Tibial artery (tissue), 4 donors: Measurements from ENCODE around the gene ITIH3.

Experiments
- DNase-seq, 2 donors: peaks; one replicate each; pipeline ENCODE4 v3.0.0-alpha.2; 2019
- H3K27ac ChIP-seq, 2 donors: fragments of 200-600 bp; sonication (generic) in 1 of 2; 1 replicate in 1 of 2; 2 replicates in 1 of 2; pipeline ENCODE4 v1.5.1; 2018 to 2019; ENCODE audit warnings: mild to moderate bottlenecking in 1 of 2
- H3K27me3 ChIP-seq, 2 donors: fragments of 200-600 bp; sonication (generic) in 1 of 2; one replicate each; pipeline versions ENCODE4 v1.5.1 to v1.6.0; 2016 to 2019
- H3K36me3 ChIP-seq, 3 donors: fragments of 200-600 bp; sonication (generic) in 2 of 3; one replicate each; pipeline ENCODE4 v1.5.1; 2016 to 2019; ENCODE audit warnings: mild to moderate bottlenecking in 2 of 3
- H3K4me1 ChIP-seq, 4 donors: fragments of 200-600 bp; sonication (generic) in 2 of 4; 1 replicate in 3 of 4; 2 replicates in 1 of 4; pipeline ENCODE4 v1.5.1; 2016 to 2019
- H3K4me3 ChIP-seq, 2 donors: fragments of 200-600 bp; sonication (generic) in 1 of 2; 1 replicate in 1 of 2; 2 replicates in 1 of 2; pipeline ENCODE4 v1.5.1; 2018 to 2019; ENCODE audit warnings: mild to moderate bottlenecking in 2 of 2
- H3K9me3 ChIP-seq, 3 donors: fragments of 200-600 bp; sonication (generic) in 1 of 3; one replicate each; pipeline ENCODE4 v1.5.1; 2016 to 2019
- intact Hi-C: fragments of 100-400 bp; cut with DNase I; formaldehyde crosslinking; loops from one replicate; pipeline ENCODE4 v1.15.0; 2023; ENCODE audit warnings: low total_unique reads
- TF ChIP-seq, protein P1 (sequence below), 2 experiments: fragments of 200-600 bp in 1 of 2; fragments of 450-650 bp in 1 of 2; IDR thresholded peaks; one replicate each; pipeline ENCODE4 v1.5.1; 2017 to 2019; ENCODE audit warnings: antibody characterized with exemption in 2 of 2, mild to moderate bottlenecking in 1 of 2, moderate library complexity in 1 of 2

Gene ITIH3

DNA sequence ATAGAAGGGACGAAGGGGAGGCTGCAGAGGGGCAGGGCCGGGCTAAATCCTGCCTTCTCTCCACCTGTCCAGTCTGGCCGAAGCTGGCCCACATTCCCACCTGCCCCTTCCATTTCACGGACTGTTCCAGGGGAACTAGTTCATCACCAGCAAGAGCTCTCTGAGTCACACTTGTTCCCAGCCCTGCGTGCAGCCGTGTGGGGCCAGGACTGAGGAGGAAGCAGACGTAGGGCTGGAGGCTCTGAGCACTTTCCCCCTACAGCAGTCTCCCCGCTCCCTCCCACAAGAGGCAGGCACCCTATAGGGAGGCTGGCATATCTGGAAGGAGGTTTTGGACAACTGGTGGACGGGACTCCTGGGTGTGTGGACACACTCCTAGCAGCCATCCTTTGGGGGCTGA is 32.8 kb downstream of the ITIH3 start:
- Histone ChIP-seq H3K27ac (peak overlapping the region; percentile 54 to 90), H3K4me1 (peaks cover 0 to 55% (median 38%) of the 10 kb centered on the region in 4 donors), H3K36me3 (peaks cover 39 to 58% (median 41%) of the 10 kb centered on the region in 3 donors), H3K27me3 (no peaks in the 10 kb centered on the region), H3K9me3 (no peaks in the 10 kb centered on the region), H3K4me3 (no peak overlapping the region)
- intact Hi-C loops: loop anchor here (10.0 kb wide), 1 partner anchor 53 kb away; the partner anchor contains the start of genes ITIH1 and NEK4
- TF ChIP-seq, protein P1, sequence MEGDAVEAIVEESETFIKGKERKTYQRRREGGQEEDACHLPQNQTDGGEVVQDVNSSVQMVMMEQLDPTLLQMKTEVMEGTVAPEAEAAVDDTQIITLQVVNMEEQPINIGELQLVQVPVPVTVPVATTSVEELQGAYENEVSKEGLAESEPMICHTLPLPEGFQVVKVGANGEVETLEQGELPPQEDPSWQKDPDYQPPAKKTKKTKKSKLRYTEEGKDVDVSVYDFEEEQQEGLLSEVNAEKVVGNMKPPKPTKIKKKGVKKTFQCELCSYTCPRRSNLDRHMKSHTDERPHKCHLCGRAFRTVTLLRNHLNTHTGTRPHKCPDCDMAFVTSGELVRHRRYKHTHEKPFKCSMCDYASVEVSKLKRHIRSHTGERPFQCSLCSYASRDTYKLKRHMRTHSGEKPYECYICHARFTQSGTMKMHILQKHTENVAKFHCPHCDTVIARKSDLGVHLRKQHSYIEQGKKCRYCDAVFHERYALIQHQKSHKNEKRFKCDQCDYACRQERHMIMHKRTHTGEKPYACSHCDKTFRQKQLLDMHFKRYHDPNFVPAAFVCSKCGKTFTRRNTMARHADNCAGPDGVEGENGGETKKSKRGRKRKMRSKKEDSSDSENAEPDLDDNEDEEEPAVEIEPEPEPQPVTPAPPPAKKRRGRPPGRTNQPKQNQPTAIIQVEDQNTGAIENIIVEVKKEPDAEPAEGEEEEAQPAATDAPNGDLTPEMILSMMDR (IDR thresholded peaks at IDR 0.05): no peak
- DNase-seq: no peak

DNA sequence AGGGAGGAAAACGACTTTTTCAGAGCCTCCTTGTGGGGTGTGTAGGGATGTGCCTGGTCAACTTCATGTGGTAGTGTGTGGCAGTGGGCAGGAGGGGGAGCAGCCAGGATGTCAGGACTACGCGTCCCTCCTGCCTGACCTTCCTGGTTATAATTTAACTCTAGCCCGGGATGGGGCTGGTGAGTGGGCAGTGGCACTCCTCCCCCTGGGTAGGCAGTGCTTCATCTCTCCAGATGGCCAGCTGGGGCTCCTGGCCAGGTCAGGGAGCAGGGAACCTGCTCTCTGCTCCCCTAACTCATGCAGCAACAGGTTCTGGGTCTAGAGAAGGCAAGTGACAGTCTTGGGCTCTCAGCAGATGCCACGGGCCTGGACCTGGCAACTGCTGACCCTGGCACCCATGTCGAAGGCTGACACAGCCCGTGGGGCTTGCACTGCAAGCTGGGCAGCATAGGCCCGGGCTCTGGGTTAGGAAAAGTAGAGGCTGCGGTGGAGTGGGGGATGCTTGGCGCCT is 33.3 kb downstream of the ITIH3 start:
- Histone ChIP-seq H3K4me1 (peaks cover 0 to 60% (median 43%) of the 10 kb centered on the region in 4 donors), H3K27ac (peak overlapping the region; percentile 54 to 90), H3K4me3 (no peak overlapping the region), H3K36me3 (peaks cover 36 to 58% (median 38%) of the 10 kb centered on the region in 3 donors), H3K9me3 (no peaks in the 10 kb centered on the region), H3K27me3 (no peaks in the 10 kb centered on the region)
- intact Hi-C loops: loop anchor here (10.0 kb wide), 1 partner anchor 53 kb away; the partner anchor contains the start of genes ITIH1 and NEK4
- no peak for DNase-seq
- TF ChIP-seq, protein P1 (IDR thresholded peaks at IDR 0.05): no peak

DNA sequence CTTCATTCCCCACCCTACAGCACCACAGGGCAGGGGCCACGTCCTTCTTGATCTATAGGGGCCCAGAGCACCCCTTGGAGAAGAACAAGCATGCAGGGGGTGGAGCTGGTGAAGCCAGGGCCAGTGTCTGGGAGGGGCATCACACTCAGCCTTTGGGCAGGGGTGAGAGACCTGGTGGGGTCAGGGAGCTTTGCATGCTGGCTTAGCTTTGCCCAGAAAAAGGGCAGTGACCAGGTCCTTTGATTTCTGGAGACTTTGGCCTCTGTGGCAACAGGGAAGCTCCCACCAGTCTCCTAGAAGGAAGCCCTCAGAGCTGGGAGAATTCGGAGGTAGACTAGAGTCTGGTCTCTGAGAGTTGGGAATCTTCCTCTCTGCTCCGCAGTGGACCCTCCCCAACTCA is 34.9 kb downstream of the ITIH3 start:
- no peak for DNase-seq
- TF ChIP-seq, protein P1 (IDR thresholded peaks at IDR 0.05): no peak
- Histone ChIP-seq H3K4me3 (peak overlapping the region; percentile 38 to 58), H3K4me1 (peaks cover 0 to 73% (median 52%) of the 10 kb centered on the region in 4 donors), H3K36me3 (peaks cover 23 to 46% (median 28%) of the 10 kb centered on the region in 3 donors), H3K27ac (peak overlapping the region; percentile 90 to 92), H3K9me3 (no peaks in the 10 kb centered on the region), H3K27me3 (no peaks in the 10 kb centered on the region)
- intact Hi-C loops: loop anchor here (10.0 kb wide), 1 partner anchor 55 kb away; the partner anchor contains the start of genes ITIH1 and NEK4

DNA sequence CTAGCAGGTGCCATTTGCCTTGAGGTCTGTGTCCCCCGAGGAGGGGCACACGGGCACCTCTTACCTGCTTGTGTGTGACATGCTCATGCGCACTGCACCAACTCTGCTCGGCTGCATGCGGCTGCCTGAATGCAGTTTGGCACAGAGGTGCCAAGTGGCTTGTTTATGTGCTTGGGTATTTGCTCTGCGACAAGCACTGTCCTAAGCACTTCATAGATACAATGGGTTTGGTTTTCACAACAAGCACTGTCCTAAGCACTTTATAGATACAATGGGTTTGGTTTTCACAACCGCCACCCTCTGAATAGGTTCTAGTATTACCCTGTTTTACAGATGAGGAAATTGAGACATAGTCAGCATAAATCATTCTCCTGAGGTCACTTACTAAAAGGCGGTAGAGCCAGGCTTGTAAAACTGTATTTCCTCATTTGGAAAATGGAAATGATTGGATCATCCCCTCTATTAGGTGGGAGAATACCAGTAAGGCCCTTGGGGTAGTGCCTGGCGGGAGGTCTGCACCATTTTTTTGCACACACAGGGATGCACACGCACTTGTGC is 35.4 kb downstream of the ITIH3 start:
- peaks cover 0 to 74% (median 52%) of the 10 kb centered on the region in 4 donors for H3K4me1 ChIP-seq
- peak overlapping the region; percentile 38 to 58 for H3K4me3 ChIP-seq
- TF ChIP-seq, protein P1 (IDR thresholded peaks at IDR 0.05): no peak
- H3K9me3 ChIP-seq: no peaks in the 10 kb centered on the region
- DNase-seq: no peak
- intact Hi-C loops: loop anchor here (10.0 kb wide), 1 partner anchor 55 kb away; the partner anchor contains the start of genes ITIH1 and NEK4
- peaks cover 18 to 41% (median 23%) of the 10 kb centered on the region in 3 donors for H3K36me3 ChIP-seq
- H3K27ac ChIP-seq: peak overlapping the region; percentile 90 to 92
- no peaks in the 10 kb centered on the region for H3K27me3 ChIP-seq

DNA sequence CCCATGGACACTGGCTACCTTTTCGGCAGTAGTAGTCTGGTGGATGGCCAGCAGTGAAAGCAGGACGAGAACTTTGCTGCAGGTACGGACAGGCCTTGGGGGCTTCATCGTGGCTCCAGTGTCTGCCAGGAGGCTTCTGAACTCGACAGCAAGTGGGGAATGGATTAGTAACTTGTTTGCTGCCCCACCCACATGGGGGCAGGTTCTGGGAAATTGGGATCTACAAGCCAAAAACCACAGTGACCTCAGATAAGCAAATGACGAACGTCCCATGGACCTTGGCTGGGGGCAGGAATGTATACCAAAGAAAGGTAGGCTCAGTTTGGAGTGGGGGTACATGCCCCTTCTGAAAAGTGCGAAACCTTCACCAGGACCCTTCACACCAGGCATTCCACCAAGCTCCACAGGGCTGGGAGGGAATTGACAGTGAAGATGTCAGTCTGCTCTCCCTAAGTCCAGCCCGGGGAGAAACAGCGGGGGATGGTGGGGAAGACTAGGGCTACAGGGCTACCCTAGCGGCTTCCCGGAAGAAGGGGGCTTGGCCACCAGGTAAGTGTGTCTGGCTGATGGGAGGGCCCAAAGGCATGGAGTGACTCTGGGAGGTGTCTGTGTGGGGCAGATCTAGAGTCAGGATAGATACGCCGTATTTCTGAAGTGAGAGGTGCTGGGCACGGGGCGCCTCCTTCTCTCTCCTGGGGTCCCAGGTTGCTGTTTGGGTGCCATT is 36.1 kb downstream of the ITIH3 start, which contains the start of gene ITIH4:
TSS of gene ITIH4 (minus strand) at position 138 of the 724 bp plus-strand sequence. CDS start at position 108, 30 bp downstream.
- Histone ChIP-seq H3K4me3 (peak within 1 kb of the TSS; percentile 38 to 58), H3K27me3 (no peaks in the 10 kb centered on the region), H3K9me3 (no peaks in the 10 kb centered on the region), H3K4me1 (peaks cover 0 to 81% (median 57%) of the 10 kb centered on the region in 4 donors), H3K36me3 (peaks cover 16 to 36% (median 18%) of the 10 kb centered on the region in 3 donors), H3K27ac (peak within 1 kb of the TSS; percentile 90 to 92)
- intact Hi-C loops: no loop called here
- TF ChIP-seq, protein P1 (IDR thresholded peaks at IDR 0.05): no peak
- peak in 1 of 2 donors; percentile 84 for DNase-seq
